ENCODE measurements around the gene RCHY1.

- TF ChIP-seq CTCF (IDR thresholded peaks at IDR 0.05 in 2 of 3, conservative IDR thresholded peaks at IDR 0.05 in 1 of 3; ENCODE audit: borderline replicate concordance in 1 of 3, insufficient read depth in 1 of 3, low read depth in 2 of 3, low read length in 2 of 3) (no peak), REST (IDR thresholded peaks at IDR 0.05; ENCODE audit: low read depth) (no peak), ZNF274 (IDR thresholded peaks at IDR 0.05; ENCODE audit: low read depth, low read length) (no peak), YY1 (IDR thresholded peaks at IDR 0.05; ENCODE audit: extremely low read depth, insufficient replicate concordance, low read depth, low read length) (no peak), POLR2A (IDR thresholded peaks at IDR 0.05; ENCODE audit: borderline replicate concordance, extremely low read depth, insufficient read depth, insufficient read length) (no peak), ATF3 (IDR thresholded peaks at IDR 0.05) (no peak), SRF (IDR thresholded peaks at IDR 0.05; ENCODE audit: low read depth) (no peak), EZH2 (IDR thresholded peaks at IDR 0.05) (no peak)
Observed at GRCh38 chr4:75511841-75512240, 2.4 kb downstream of the RCHY1 start.

All from HCT116 (cell line).